Kidney (tissue), 14 donors: ENCODE results near the gene NEK4. TPM values are rescaled to one million over a fixed set of nuclear protein-coding genes. Genes with fewer than 3 reads are reported as not detected.
"Not testable (repeated sequence)": the region's sequence is repeated elsewhere in the genome, so short reads cannot be mapped to it uniquely, and the experiment has no call there.

ENCODE experiments used
- DNase-seq, 5 donors: peaks; one replicate each; pipeline ENCODE4 v3.0.0-alpha.2; 2013 to 2020
- FAIRE-seq: peaks from 2 replicates; lab custom pipeline; 2012; peaks lifted over from hg19 to GRCh38; lab: Jason Lieb, UNC
- H3K27ac ChIP-seq, 2 donors: one replicate each; pipeline ENCODE4 v1.7.0; 2013; ENCODE audit warnings: low read depth in 2 of 2, low read length in 2 of 2, inconsistent platforms in 1 of 2
- H3K27me3 ChIP-seq: one replicate; pipeline ENCODE4 v1.7.1; 2013; ENCODE audit warnings: low read length, inconsistent platforms; ENCODE audit not compliant: control insufficient read depth, insufficient read depth
- H3K36me3 ChIP-seq, 3 donors: one replicate each; pipeline versions ENCODE4 v1.7.0 to v1.7.1; 2013; ENCODE audit warnings: low read length in 3 of 3, control low read depth in 1 of 3, inconsistent platforms in 1 of 3; ENCODE audit not compliant: insufficient read depth in 3 of 3, control insufficient read depth in 2 of 3
- H3K4me1 ChIP-seq, 3 donors: one replicate each; pipeline versions ENCODE4 v1.7.0 to v1.7.1; 2013; ENCODE audit warnings: low read length in 3 of 3, inconsistent platforms in 1 of 3, low read depth in 1 of 3; ENCODE audit not compliant: control insufficient read depth in 2 of 3, insufficient read depth in 2 of 3
- H3K4me3 ChIP-seq, 3 donors: one replicate each; pipeline versions ENCODE4 v1.7.0 to v1.8.1; 2013; ENCODE audit warnings: low read length in 3 of 3, control low read depth in 1 of 3, inconsistent platforms in 1 of 3
- H3K9ac ChIP-seq, 3 donors: one replicate each; pipeline versions ENCODE4 v1.7.0 to v1.7.1; 2013; ENCODE audit warnings: low read length in 3 of 3, control low read depth in 1 of 3, inconsistent platforms in 1 of 3
- H3K9me3 ChIP-seq, 3 donors: one replicate each; pipeline versions ENCODE4 v1.7.0 to v1.7.1; 2013; ENCODE audit warnings: low read length in 3 of 3, control low read depth in 1 of 3, inconsistent platforms in 1 of 3; ENCODE audit not compliant: control insufficient read depth in 2 of 3, insufficient read depth in 1 of 3
- CTCF ChIP-seq: IDR thresholded peaks from 3 replicates; pipeline ENCODE4 v1.5.1; 2012; ENCODE audit warnings: mild to moderate bottlenecking, moderate library complexity, borderline replicate concordance; ENCODE audit not compliant: insufficient read depth; ENCODE audit errors: extremely low read depth
- intact Hi-C: fragments of 100-400 bp; cut with DNase I; formaldehyde crosslinking; loops from one replicate; pipeline ENCODE4 v1.11.1; 2022
- polyA plus RNA-seq: library from polyadenylated mRNA; stranded (reverse); fragments of 350-450 nt; fragmentation: Illumina TruSeq; extraction: RNeasy Lipid Tissue Mini Kit (QIAGEN cat#74804); gene quantifications from one replicate; pipeline ENCODE4 v1.2.3, GENCODE V29; 2014; ENCODE audit warnings: low read depth, low replicate concordance; ENCODE audit not compliant: insufficient read depth
- total RNA-seq: library from RNA; stranded (reverse); fragmentation: NEBNext Ultra II Directional; extraction: Animal tissue kit (Norgen Biotek cat#: 25700); gene quantifications from one replicate; pipeline ENCODE4 v1.2.1, GENCODE V29; 2021
- donor health status: control.
- donor health status: control.
- donor health status: control.
- donor health status: control.
- donor health status: control.
- donor health status: DM: yes; HTN: yes; CAD: no.
- donor health status: Normal renal cell carcinoma (clear cell type).

NEK4 gene
- total and polyA plus RNA-seq, 2 donors from 2014 or later, result 5.5 to 27.9 TPM

- FAIRE-seq, result no peak
- H3K4me3 ChIP-seq, result no peak overlapping the region
- no peaks in the 10 kb centered on the region for H3K27me3 ChIP-seq
- TF ChIP-seq CTCF, result no peak
- intact Hi-C loops, result no loop called here
- no peak for DNase-seq
- no peaks in the 10 kb centered on the region for H3K9me3 ChIP-seq
- H3K4me1 ChIP-seq, result peaks cover 0 to 12% (median 9%) of the 10 kb centered on the region in 3 donors
- peaks cover 8 to 46% (median 18%) of the 10 kb centered on the region in 3 donors for H3K36me3 ChIP-seq
- no peak overlapping the region for H3K9ac ChIP-seq
- H3K27ac ChIP-seq, result no peak overlapping the region
Measured at GRCh38 chr3:52679199-52679538, 91.6 kb downstream of the NEK4 start.

- Histone ChIP-seq H3K27me3 (no peaks in the 10 kb centered on the region), H3K4me3 (no peak overlapping the region), H3K9ac (no peak overlapping the region), H3K36me3 (peaks cover 8 to 46% (median 18%) of the 10 kb centered on the region in 3 donors), H3K4me1 (peaks cover 0 to 9% (median 6%) of the 10 kb centered on the region in 3 donors), H3K9me3 (no peaks in the 10 kb centered on the region), H3K27ac (no peak overlapping the region)
- intact Hi-C loops, result no loop called here
- no peak for FAIRE-seq
- DNase-seq, result no peak
- TF ChIP-seq CTCF, result no peak
Measured at GRCh38 chr3:52678265-52679198, 92.2 kb downstream of the NEK4 start.

GRCh38 chr3:52676201-52676600, 94.5 kb downstream of the NEK4 start:
- FAIRE-seq, H3K4me1 ChIP-seq, intact Hi-C loops, H3K27ac ChIP-seq, H3K9ac ChIP-seq, H3K4me3 ChIP-seq, H3K9me3 ChIP-seq, DNase-seq, H3K27me3 ChIP-seq: not testable (repeated sequence)
- H3K36me3 ChIP-seq, result peaks cover 8 to 49% (median 18%) of the 10 kb centered on the region in 3 donors

- Histone ChIP-seq H3K4me1 (no peaks in the 10 kb centered on the region), H3K27ac (no peak overlapping the region), H3K4me3 (no peak overlapping the region), H3K9ac (no peak overlapping the region), H3K27me3 (no peaks in the 10 kb centered on the region), H3K36me3 (peaks cover 0 to 21% (median 11%) of the 10 kb centered on the region in 3 donors), H3K9me3 (no peaks in the 10 kb centered on the region)
- FAIRE-seq (no peak), DNase-seq (no peak)
- intact Hi-C loops, result no loop called here
- TF ChIP-seq CTCF, result no peak
Measured at GRCh38 chr3:52671676-52672075, 99.1 kb downstream of the NEK4 start.
